Activated CD4-positive, alpha-beta T cell treated with anti-CD3 and anti-CD28 coated beads for 4 hours (primary cell): Measurements from ENCODE around the gene PNKD.

Experiments used
- DNase-seq, 2 donors: peaks; one replicate each; pipeline ENCODE4 v3.0.0-alpha.2; 2020

The PNKD gene

GRCh38 chr2:218345491-218346236 lies 75.3 kb downstream of the PNKD start:
- no peak for DNase-seq

DNA sequence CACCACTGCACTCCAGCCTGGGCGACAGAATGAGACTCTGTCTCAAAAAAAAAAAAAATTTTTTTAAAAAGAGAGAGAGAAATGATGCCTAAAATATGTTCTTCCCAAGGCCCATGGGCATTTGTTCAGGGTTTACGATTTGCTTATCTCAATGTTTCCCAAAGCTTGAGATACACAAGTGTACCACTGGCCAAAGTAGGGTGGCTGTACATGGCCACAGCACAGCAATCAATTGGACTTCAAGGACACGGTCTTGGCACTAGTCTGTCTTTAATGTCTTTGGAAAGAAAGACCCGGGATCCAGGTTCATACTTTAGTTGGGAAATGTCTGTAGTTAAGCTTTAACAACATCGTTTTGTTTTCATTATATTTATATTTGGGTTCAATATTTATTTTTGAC lies 76.9 kb downstream of the PNKD start:
- no peak for DNase-seq

DNA sequence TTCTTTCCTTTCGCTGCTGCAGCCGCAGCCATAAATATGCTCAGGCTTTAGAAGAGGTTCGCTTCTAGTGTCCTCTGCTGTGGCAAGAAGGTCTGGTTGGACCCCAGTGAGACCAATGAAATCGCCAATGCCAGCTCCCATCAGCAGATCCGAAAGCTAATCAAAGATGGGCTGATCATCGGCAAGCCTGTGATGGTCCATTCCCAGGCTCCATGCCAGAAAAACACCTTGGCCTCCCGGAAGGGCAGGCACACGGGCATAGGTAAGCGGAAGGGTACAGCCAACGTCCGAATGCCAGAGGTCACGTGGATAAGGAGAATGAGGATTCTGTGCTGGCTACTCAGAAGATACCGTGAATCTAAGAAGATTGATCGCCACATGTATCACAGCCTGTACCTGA lies 83.7 kb downstream of the PNKD start:
- DNase-seq = no peak

- no peak for DNase-seq
Observed at GRCh38 chr2:218354850-218355443, 84.6 kb downstream of the PNKD start.

DNA sequence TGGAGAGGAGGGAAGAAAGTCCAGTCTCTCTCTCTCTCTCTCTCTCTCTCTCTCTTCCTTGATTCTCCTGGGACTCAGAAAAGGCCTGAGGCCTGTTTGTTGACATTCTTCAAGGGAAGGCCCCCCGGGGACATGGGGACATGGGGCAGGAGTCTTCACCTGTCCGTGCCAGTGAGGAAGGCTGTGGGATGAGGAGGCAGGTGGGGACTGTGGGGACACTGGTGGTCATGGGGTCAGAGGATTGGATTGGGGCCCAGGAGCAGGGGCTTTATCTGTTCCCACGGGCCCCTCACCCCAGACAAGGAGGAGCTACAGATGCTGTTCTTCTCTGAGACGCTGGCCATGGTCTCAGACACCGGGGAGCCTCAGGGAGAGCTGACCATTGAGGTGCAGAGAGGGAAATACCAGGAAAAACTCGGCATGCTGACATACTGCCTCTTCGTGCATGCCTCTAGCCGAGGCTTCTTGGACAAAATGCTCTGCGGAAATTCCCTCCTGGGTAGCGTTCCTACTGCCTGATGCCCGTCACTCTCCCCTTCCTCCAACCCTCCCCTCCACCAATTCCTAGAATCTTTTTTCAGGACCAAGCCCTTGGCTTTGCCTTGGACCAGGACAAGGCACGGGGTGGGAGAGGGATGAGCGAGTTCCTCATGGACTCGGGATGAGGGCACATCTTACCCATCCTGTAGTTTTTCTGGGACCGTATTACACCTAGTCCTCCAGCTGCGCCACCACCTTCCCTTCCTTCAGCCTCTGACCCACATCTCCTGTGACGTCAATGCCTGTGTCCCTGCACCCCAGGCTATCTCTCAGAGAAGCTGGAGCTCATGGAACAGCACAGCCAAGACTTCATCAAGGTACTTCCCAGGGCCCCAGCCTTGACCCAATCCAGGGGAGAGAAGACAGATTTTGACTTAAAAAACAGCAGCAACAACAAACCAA lies 87.2 kb downstream of the PNKD start:
- no peak for DNase-seq

DNA sequence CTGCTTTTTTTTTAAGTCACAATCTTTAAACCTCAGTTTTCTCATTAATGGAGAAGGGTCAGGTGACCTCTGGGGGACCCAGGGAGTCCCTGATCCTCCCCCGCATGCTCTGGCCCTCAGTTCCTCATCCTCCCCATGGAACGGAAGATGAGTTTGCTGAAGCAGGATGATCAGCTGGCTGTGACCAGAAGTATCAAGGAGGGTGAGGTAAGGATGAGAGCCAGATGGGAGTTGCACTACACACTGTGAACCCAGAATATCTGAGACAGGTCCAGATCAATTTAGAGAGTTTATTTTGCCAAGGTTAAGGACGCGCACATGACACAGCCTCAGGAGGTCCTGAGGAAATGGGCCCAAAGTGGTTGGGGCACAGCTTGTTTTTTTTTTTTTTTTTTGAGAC lies 90.1 kb downstream of the PNKD start:
- no peak for DNase-seq

- DNase-seq = no peak
Observed at GRCh38 chr2:218362606-218363005, 92.3 kb downstream of the PNKD start.

GRCh38 chr2:218363736-218364135 lies 93.4 kb downstream of the PNKD start:
- DNase-seq = no peak

DNA sequence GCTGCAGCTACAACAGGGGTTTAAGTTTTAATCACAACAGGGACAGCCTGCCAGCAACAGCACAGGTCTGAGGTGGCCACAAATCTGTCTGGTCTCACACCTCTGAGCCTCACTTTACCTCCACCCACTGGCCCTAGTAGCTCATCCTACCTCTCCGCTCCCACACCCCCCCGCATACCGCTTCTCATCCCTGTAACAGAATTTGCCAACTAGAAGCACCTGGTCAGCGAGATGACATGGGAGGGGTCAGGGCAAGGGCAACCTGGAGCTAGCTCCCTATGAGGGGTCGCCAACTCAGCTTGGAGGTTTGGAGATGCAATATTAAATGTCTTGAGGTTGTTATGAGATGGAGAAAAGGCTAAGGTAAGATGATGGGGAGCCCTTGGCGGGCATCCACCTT lies 93.9 kb downstream of the PNKD start:
- no peak for DNase-seq

GRCh38 chr2:218366621-218367414 lies 96.5 kb downstream of the PNKD start:
- DNase-seq = no peak

DNA sequence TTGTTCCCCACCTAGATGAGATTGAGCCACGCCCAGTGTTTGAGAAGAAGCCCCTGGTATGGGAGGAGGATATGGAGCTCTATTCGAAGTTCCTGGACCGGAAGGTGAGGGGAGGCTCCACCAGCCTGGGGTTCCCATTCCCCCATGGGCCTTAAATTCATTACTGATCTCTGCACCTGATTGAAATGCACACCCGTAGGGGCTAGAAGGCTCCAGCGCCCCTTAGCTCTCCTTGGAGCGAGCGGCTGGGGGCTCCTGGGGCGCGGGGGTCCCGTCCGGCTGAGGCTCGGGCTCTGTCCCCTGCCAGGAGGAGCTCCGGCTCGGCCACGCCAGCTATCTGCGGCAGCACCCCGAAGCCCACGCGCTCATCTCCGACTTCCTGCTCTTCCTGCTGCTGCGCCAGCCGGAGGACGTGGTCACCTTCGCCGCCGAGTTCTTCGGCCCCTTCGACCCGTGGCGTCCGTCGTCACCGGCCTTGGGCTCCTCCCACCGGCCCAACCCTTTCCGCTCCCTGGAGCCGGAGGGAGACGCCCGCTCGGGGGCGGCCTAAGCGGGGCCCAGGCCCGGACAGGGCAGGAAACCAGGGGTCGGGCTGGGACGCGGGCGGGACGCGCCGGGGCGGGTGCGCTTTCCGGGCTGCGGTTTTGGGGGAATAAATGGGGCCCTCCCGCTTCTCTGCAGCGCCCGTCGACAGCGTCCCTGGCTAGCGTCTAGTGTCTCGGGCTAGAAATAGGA lies 97.3 kb downstream of the PNKD start:
- peak; percentile 54 to 68 for DNase-seq

DNA sequence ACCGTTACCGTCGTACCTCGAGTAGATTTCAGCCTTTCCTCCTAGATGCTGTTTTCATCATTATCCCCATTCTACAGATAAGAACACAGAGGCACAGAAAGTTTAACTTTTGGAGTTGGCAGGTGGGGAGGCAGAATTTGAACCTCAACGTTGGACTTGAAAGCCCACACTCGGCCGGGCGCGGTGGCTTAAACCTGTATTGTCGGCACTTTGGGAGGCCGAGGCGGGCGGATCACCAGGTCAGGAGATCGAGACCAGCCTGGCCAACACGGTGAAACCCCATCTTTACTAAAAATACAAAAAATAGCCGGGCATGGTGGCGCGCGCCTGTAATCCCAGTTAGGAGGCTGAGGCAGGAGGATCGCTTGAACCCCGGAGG lies 97.8 kb downstream of the PNKD start:
- DNase-seq = no peak

DNA sequence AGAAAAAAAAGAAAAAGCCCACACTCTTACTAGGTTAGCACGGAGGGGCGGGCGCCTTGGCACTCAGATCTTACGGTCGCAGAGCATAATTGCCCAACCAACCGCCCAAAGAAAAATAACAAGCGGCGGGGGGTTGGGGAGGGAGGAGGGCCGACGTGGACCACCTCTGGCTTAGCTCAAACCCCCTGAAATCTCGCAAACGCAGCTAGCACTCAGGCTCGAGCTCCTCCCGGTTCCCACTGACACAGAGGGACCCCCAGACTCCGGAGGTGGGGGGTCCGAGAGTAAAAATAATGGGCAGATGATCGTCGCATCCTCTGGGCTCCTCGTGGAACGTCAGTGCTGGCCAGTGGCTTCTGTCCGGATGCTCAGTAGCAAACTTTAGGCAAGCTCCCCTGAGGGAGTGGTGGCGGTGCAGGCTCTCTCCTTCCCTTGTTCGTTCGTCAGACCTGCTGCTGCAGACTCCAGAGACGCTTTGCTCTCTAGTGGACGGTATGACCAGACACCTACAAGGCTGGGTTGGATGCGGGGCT lies 98.4 kb downstream of the PNKD start:
- DNase-seq = no peak

GRCh38 chr2:218369330-218369729 lies 99.0 kb downstream of the PNKD start:
- DNase-seq = no peak

GRCh38 chr2:218370410-218371063 lies 100.2 kb downstream of the PNKD start:
- no peak for DNase-seq

DNA sequence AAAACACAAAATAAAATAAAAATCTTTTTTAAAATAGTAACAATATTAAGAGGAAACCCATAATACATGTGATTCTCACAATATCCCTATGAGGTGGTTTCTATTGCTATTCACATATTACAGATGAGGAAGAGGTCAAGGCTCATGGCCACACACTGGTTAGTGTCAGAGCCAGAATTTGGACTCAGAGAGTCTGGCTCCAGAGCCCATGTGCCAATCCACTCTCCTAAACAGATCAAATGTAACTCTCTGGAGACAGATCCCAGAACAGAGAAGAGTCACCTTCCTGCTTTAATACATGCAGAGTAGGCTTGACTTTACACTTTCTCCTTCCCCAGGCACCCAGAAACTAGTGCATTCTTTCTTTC lies 101.6 kb downstream of the PNKD start:
- DNase-seq = no peak

DNA sequence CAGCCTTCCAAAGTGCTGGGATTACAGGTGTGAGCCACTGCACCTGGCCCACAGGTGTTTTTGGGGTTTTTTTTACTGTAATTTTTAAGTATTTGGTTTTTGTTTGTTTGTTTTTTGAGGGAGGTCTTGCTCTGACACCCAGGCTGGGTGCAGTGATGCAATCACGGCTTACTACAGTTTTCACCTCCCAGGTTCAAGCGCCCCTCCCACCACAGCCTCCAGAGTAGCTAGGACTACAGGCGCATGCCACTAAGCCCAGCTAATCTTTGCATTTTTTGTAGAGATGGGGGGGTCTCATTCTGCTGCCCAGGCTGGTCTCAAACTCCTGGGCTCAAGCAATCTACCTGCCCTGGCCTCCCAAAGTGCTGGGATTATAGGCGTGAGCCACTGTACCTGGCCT lies 104.5 kb downstream of the PNKD start:
- no peak for DNase-seq

DNA sequence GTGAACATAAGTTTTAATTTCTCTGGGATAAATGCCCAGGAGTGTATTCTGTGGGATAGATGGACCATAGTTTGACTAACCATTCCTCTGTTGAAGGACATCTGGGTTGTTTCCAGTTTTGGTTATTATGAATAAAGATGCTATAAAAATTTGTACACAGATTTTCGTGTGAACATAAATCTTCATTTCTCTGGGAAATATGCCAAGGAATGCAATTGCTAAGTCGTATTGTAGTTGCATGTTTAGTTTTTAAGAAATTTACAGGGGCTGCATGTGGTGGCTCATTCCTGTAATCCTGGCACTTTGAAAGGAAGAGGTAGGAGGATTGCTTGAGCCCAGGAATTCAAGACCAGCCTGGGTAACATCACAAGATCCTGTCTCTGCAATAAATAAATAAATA lies 104.9 kb downstream of the PNKD start:
- no peak for DNase-seq

DNA sequence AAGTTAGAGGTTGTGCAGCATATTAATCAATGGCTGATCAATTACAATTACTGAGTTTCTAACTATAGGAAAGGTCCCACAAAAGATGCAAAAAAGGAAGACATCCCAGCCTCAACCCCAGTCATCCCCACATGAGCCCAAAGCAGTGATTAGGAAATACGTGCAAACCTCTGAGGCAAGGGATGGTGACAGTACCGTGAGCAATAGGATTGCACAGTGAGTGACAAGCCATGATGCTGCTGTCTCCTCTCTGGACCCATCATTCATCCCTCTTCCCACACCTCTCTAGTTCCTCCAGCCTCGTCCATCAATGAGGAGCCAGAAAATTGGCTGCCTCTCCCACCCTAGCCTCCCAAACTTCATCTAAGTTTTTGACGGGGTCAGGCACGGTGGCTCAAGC lies 107.7 kb downstream of the PNKD start:
- no peak for DNase-seq

DNA sequence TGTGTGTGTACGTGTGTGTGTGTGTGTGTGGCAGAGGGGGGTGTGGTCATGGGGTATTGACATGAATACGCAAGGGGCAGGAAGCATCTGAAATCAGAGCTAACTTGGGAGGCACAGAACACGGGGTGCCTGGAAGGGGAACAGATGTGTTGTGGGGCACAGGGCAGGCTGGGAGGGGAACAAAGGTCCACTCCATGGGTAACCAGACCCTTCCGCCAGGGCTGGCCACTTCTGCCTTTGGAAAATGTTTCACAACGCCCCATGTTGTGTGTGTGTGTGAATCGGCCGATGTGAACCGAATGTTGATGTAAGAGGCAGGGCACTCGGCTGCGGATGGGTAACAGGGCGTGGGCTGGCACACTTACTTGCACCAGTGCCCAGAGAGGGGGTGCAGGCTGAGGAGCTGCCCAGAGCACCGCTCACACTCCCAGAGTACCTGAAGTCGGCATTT lies 111.6 kb downstream of the PNKD start, which contains the start of gene SLC11A1:
TSS of gene SLC11A1 (plus strand) at position 358 of the 451 bp plus-strand sequence. CDS start 96 bp downstream, outside the sequence.
- DNase-seq = no peak

- DNase-seq = no peak
Observed at GRCh38 chr2:218382785-218383184, 112.5 kb downstream of the PNKD start.
